Common myeloid progenitor, CD34-positive (primary cell): Measurements from ENCODE around the gene NSG1.

ENCODE experiments used
- CTCF ChIA-PET: fragments of 350-600 bp; sonication (Branson Sonifier 250); formaldehyde crosslinking; loops from one replicate; lab custom pipeline; 2021; ENCODE audit warnings: antibody characterized with exemption; lab: Charles Lee
- POLR2A ChIA-PET: fragments of 350-600 bp; sonication (Branson Sonifier 250); formaldehyde crosslinking; loops from one replicate; lab custom pipeline; 2021; ENCODE audit warnings: antibody characterized with exemption; lab: Charles Lee
- DNase-seq, 3 donors: peaks; one replicate each; pipeline versions ENCODE4 v3.0.0 to v3.0.0-alpha.2; 2013
- H3K27ac ChIP-seq, 2 experiments: 1 replicate in 1 of 2; 2 replicates in 1 of 2; pipeline ENCODE4 v1.7.0; 2013; ENCODE audit warnings: inconsistent platforms in 2 of 2, low read length in 2 of 2, mild to moderate bottlenecking in 2 of 2, low read depth in 1 of 2, moderate library complexity in 1 of 2; ENCODE audit not compliant: severe bottlenecking in 2 of 2, insufficient read depth in 1 of 2, poor library complexity in 1 of 2
- H3K27me3 ChIP-seq, 5 experiments: replicated peaks in 2 of 5; 1 replicate in 3 of 5; 2 replicates in 2 of 5; pipeline versions ENCODE4 v1.6.1 to v1.7.0; 2013; ENCODE audit warnings: low read length in 4 of 5, mild to moderate bottlenecking in 2 of 5, moderate library complexity in 2 of 5, inconsistent platforms in 1 of 5; ENCODE audit not compliant: insufficient read depth in 5 of 5, control insufficient read depth in 4 of 5
- H3K36me3 ChIP-seq, 4 experiments: 1 replicate in 2 of 4; 2 replicates in 2 of 4; pipeline versions ENCODE4 v1.6.1 to v1.7.0; 2013; ENCODE audit warnings: low read length in 3 of 4, control low read depth in 1 of 4, mild to moderate bottlenecking in 1 of 4; ENCODE audit not compliant: control insufficient read depth in 4 of 4, insufficient read depth in 4 of 4
- H3K4me1 ChIP-seq, 4 experiments: 1 replicate in 3 of 4; 2 replicates in 1 of 4; pipeline versions ENCODE4 v1.6.1 to v1.7.1; 2013; ENCODE audit warnings: low read length in 3 of 4, mild to moderate bottlenecking in 3 of 4, control low read depth in 1 of 4, inconsistent platforms in 1 of 4, moderate library complexity in 1 of 4; ENCODE audit not compliant: control insufficient read depth in 4 of 4, insufficient read depth in 4 of 4; ENCODE audit errors: control extremely low read depth in 1 of 4
- H3K4me3 ChIP-seq, 7 experiments: 1 replicate in 4 of 7; 2 replicates in 3 of 7; pipeline versions ENCODE4 v1.5.1 to v1.7.0; 2013; ENCODE audit warnings: mild to moderate bottlenecking in 7 of 7, low read length in 6 of 7, moderate library complexity in 6 of 7, inconsistent platforms in 2 of 7, low read depth in 2 of 7, control low read depth in 1 of 7; ENCODE audit not compliant: insufficient read depth in 4 of 7, control insufficient read depth in 1 of 7; ENCODE audit errors: extremely low read depth in 1 of 7
- H3K9me3 ChIP-seq, 5 experiments: 1 replicate in 4 of 5; 2 replicates in 1 of 5; pipeline versions ENCODE4 v1.6.1 to v1.7.1; 2013; ENCODE audit warnings: low read length in 4 of 5, mild to moderate bottlenecking in 2 of 5, inconsistent platforms in 1 of 5, low read depth in 1 of 5, moderate library complexity in 1 of 5; ENCODE audit not compliant: control insufficient read depth in 4 of 5, insufficient read depth in 2 of 5; ENCODE audit errors: control extremely low read depth in 1 of 5
- WGBS: methylation state at CpG from one replicate; pipeline ENCODE4 v1.1.5; 2013; ENCODE audit not compliant: insufficient coverage; 5-methylcytosine and 5-hydroxymethylcytosine counted together

The NSG1 gene

DNA sequence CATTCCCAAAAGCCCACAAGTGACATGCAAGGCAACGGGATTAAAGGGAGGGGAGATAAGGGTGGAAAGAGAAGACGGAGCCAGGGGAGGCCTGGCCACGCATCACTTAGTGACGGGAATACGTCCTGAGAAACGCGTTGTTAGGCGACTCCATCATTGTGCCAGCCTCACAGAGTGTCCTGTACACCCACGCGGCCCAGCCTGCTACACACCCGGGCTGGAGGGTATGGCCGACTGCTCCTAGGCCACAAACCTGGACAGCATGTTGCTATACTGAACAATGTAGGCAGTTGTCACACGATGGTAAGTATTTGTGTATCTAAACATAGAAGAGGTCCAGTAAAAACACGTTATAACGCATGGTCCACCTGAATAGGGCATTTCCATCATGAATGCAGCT, 23.4 kb downstream of the NSG1 start:
- Histone ChIP-seq H3K4me1 (no peaks in the 10 kb centered on the region), H3K9me3 (no peaks in the 10 kb centered on the region), H3K27me3 (peaks cover 0 to 25% (median 0%) of the 10 kb centered on the region in 5 experiments), H3K36me3 (peaks cover 0 to under 1% (median 0%) of the 10 kb centered on the region in 4 experiments), H3K27ac (no peak overlapping the region), H3K4me3 (no peak overlapping the region)
- ChIA-PET CTCF (no interaction called here), POLR2A (no interaction called here)
- 96% methylated on average over 15 of the region's 15 CpGs for WGBS
- no peak for DNase-seq

DNA sequence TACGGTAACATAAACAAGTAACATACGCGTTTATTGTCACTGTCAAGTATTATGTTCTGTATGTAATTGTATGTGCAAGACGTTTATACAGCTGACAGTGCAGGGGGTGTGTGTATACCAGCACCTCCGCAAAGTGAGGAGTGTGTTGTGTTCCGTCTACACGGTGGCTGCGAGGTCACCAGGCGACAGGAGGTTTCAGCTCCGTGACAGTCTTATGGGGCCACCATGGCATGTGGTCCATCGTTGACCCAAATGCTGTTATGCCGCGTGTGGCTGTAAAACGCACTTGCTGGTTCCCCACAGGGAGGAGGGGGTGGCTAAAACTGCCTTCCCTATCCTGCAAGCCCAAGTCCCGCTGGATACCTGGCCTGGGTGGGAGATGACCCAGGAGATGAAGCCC, 25.0 kb downstream of the NSG1 start:
- DNase-seq: no peak
- Histone ChIP-seq H3K4me3 (no peak overlapping the region), H3K27ac (no peak overlapping the region), H3K27me3 (peaks cover 0 to 18% (median 0%) of the 10 kb centered on the region in 5 experiments), H3K36me3 (peaks cover 0 to 9% (median 5%) of the 10 kb centered on the region in 4 experiments), H3K4me1 (no peaks in the 10 kb centered on the region), H3K9me3 (peaks cover 0 to 8% (median 0%) of the 10 kb centered on the region in 5 experiments)
- ChIA-PET POLR2A (no interaction called here), CTCF (no interaction called here)
- 100% methylated on average over 7 of the region's 15 CpGs for WGBS

DNA sequence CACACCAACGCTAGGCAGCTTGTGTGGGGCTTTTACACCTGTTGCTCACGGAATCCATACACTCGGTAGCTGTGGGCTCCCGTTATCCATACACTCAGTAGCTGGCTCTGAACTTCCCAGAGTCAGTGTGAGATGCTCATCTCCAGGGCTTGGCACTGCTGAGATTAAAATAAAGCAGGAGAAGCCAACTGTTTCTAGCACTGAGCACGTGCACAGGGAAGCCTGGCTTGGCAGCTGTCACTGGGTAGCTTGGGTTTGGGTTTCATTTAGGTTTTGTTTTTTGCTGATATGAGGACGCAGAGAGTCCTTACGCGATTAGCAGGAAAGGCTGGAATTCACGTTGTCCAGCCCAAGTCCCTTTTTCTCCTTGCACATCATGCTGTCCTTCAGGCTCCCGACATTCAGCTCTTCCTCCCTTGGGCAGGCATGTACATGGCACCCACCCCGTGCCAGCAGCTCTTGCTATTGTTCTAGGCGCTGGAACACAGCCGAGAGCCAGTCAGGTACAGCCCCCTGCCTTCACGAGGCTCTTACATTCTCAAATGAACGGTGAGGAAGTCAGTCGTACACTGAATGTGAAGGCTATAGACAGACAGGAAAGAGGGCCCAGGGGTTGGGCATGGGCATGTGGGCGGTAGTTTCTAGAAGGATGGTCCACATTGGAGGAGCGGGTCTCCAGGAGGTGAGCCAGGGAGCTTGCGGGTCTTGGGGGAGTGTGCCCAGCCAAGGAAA, 25.9 kb downstream of the NSG1 start:
- Histone ChIP-seq H3K27me3 (peaks cover 0 to 9% (median 0%) of the 10 kb centered on the region in 5 experiments), H3K27ac (no peak overlapping the region), H3K36me3 (peaks cover 0 to 11% (median 5%) of the 10 kb centered on the region in 4 experiments), H3K4me1 (no peaks in the 10 kb centered on the region), H3K4me3 (no peak overlapping the region), H3K9me3 (peaks cover 0 to 8% (median 0%) of the 10 kb centered on the region in 5 experiments)
- ChIA-PET POLR2A (no interaction called here), CTCF (interaction anchor here (0.8 kb wide), 1 partner anchor 11 kb away, joined by 3 read pairs; no protein-coding TSS in a partner anchor)
- 92% methylated on average over 17 of the region's 19 CpGs for WGBS
- DNase-seq: no peak

DNA sequence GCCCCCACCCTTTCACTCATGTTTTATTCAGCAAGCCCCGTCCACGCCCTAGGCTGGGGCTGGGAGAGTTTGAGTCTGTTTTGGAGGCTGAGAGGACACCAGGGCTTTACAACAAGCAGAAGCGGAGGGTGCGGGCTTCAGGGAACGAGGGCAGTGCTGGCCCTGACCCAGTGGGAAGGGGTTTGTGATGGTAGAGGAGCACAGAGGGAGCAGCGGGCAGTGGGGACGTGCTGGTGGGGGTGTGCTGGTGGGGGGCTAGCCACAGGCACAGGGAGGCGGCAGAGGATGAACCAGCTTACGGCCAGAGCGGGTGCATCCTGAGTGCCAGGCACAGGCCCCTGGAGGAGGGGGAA, 26.4 kb downstream of the NSG1 start:
- POLR2A ChIA-PET: no interaction called here
- H3K36me3 ChIP-seq: peaks cover 0 to 11% (median 5%) of the 10 kb centered on the region in 4 experiments

DNA sequence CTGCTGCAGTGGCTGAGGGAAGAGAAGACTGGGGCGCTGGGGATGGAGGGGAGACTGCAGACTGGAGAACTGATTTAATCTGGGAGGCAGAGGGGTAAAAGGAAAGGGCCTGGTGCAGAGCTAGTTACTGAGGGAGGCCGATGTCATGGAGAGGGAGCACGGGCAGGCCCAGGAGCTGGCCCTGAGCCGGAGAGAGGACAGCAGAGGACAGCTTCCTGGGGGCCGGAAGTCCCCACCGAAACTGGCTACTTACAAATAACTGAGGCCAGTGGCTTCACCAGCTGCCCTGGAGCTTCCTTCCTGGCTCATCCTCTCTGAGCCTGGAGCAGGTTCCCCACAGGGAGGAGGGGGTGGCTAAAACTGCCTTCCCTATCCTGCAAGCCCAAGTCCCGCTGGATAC, 26.9 kb downstream of the NSG1 start:
- CTCF ChIA-PET: interaction anchor here (0.8 kb wide), 1 partner anchor 10 kb away, joined by 3 read pairs; no protein-coding TSS in a partner anchor

More for the DNA sequence above, 26.4 kb downstream of the NSG1 start:
- H3K4me1 ChIP-seq: no peaks in the 10 kb centered on the region
- no peak for DNase-seq
- WGBS: 97% methylated on average over 10 of the region's 10 CpGs
- H3K27me3 ChIP-seq: peaks cover 0 to 5% (median 0%) of the 10 kb centered on the region in 5 experiments
- H3K4me3 ChIP-seq: no peak overlapping the region
- H3K9me3 ChIP-seq: peaks cover 0 to 8% (median 0%) of the 10 kb centered on the region in 5 experiments
- CTCF ChIA-PET: interaction anchor here (0.8 kb wide), 1 partner anchor 10 kb away, joined by 3 read pairs; no protein-coding TSS in a partner anchor
- no peak overlapping the region for H3K27ac ChIP-seq

DNA sequence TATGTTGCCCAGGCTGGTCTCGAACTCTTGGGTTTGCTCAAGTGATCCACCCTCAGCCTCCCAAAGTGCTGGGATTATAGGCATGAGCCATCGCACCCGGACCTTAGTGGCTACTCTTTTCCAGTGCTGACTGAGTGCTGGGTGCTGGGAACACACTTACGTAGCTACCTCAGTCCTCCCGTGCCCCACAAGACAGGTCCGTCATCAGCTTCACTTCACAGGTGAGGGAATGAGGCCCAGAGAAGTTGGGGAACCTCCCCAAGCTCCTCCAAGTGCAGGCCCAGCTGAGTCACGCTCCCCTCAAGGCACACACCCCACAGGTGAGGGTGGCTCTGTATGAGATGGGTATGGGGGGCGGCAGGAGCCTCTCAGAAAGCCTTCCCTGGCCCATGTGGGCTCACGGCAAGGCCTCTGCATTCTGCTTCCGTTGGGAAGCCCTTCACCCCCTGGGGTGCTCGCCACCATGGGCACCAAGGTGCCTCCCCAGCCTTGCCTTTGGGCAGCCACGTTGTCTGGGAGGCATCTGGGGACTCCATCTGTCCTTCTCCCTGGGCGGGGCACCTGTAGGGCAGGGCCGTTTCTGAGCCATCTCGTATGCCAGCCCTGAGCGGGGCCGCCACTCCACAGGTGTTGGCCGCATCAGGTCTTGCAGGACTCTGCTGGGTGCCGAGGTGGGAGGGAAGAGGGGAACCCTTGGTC, 28.4 kb downstream of the NSG1 start:
- peaks cover 0 to 27% (median 15%) of the 10 kb centered on the region in 4 experiments for H3K36me3 ChIP-seq
- H3K4me3 ChIP-seq: no peak overlapping the region
- 98% methylated on average over 15 of the region's 19 CpGs for WGBS
- no peak for DNase-seq
- H3K4me1 ChIP-seq: no peaks in the 10 kb centered on the region
- no peaks in the 10 kb centered on the region for H3K27me3 ChIP-seq
- CTCF ChIA-PET: interaction anchor here (0.5 kb wide), 1 partner anchor 68 kb away, joined by 4 read pairs; no protein-coding TSS in a partner anchor
- H3K9me3 ChIP-seq: peaks cover 0 to 8% (median 0%) of the 10 kb centered on the region in 5 experiments
- POLR2A ChIA-PET: no interaction called here
- H3K27ac ChIP-seq: no peak overlapping the region

More for the DNA sequence above, 26.9 kb downstream of the NSG1 start:
- Histone ChIP-seq H3K4me3 (no peak overlapping the region), H3K9me3 (peaks cover 0 to 8% (median 0%) of the 10 kb centered on the region in 5 experiments), H3K36me3 (peaks cover 0 to 14% (median 6%) of the 10 kb centered on the region in 4 experiments), H3K27ac (no peak overlapping the region), H3K27me3 (peaks cover 0 to 2% (median 0%) of the 10 kb centered on the region in 5 experiments), H3K4me1 (no peaks in the 10 kb centered on the region)
- 95% methylated on average over 6 of the region's 7 CpGs for WGBS
- POLR2A ChIA-PET: no interaction called here
- no peak for DNase-seq
